Mesendoderm (in vitro differentiated cells): ENCODE data around the gene TSSK2.

Experiments used
- DNase-seq: peaks from one replicate; pipeline ENCODE4 v3.0.0; 2013
- H2AK5ac ChIP-seq: 2 replicates; pipeline ENCODE4 v1.6.1; 2013; ENCODE audit warnings: low read length, inconsistent platforms
- H2BK120ac ChIP-seq: 2 replicates; pipeline ENCODE4 v1.6.1; 2013; ENCODE audit warnings: low read depth, mild to moderate bottlenecking, low read length, moderate library complexity, mixed read lengths
- H2BK15ac ChIP-seq: replicated peaks from 2 replicates; pipeline ENCODE4 v1.6.1; 2013; ENCODE audit warnings: low read depth, mild to moderate bottlenecking, moderate library complexity
- H2BK5ac ChIP-seq: 2 replicates; pipeline ENCODE4 v1.6.1; 2013; ENCODE audit warnings: low read length, inconsistent platforms
- H3K18ac ChIP-seq: 2 replicates; pipeline ENCODE4 v1.6.1; 2013; ENCODE audit warnings: mild to moderate bottlenecking, low read length, mixed read lengths
- H3K23ac ChIP-seq: one replicate; pipeline ENCODE4 v1.6.1; 2013; ENCODE audit warnings: low read length
- H3K27ac ChIP-seq: 2 replicates; pipeline ENCODE4 v1.5.1; 2013; ENCODE audit warnings: low read depth, mild to moderate bottlenecking, inconsistent platforms, low read length, moderate library complexity
- H3K27me3 ChIP-seq: 2 replicates; pipeline ENCODE4 v1.6.1; 2013; ENCODE audit warnings: low read length, control low read depth, mild to moderate bottlenecking, inconsistent platforms; ENCODE audit not compliant: insufficient read depth, poor library complexity
- H3K36me3 ChIP-seq: 2 replicates; pipeline ENCODE4 v1.6.1; 2013; ENCODE audit warnings: low read length, inconsistent platforms; ENCODE audit not compliant: control insufficient read depth, insufficient read depth
- H3K4ac ChIP-seq: one replicate; pipeline ENCODE4 v1.6.1; 2013; ENCODE audit warnings: low read depth, mild to moderate bottlenecking, low read length, moderate library complexity
- H3K4me1 ChIP-seq: 2 replicates; pipeline ENCODE4 v1.6.1; 2013; ENCODE audit warnings: low read depth, low read length, inconsistent platforms; ENCODE audit not compliant: control insufficient read depth
- H3K4me2 ChIP-seq: 2 replicates; pipeline ENCODE4 v1.6.1; 2013; ENCODE audit warnings: low read length
- H3K4me3 ChIP-seq: 2 replicates; pipeline ENCODE4 v1.5.1; 2013; ENCODE audit warnings: mild to moderate bottlenecking, low read length
- H3K56ac ChIP-seq: one replicate; pipeline ENCODE4 v1.6.1; 2013; ENCODE audit warnings: low read length
- H3K79me1 ChIP-seq: 2 replicates; pipeline ENCODE4 v1.6.1; 2013; ENCODE audit warnings: low read length, inconsistent platforms
- H3K79me2 ChIP-seq: 2 replicates; pipeline ENCODE4 v1.6.1; 2013; ENCODE audit warnings: mild to moderate bottlenecking, low read length; ENCODE audit not compliant: control insufficient read depth, insufficient read depth
- H3K9ac ChIP-seq: 2 replicates; pipeline ENCODE4 v1.6.1; 2013; ENCODE audit warnings: low read length, inconsistent platforms
- H4K5ac ChIP-seq: one replicate; pipeline ENCODE4 v1.6.1; 2013; ENCODE audit warnings: low read length
- H4K8ac ChIP-seq: one replicate; pipeline ENCODE4 v1.6.1; 2013; ENCODE audit warnings: low read depth, mild to moderate bottlenecking, control low read depth, low read length, moderate library complexity
- WGBS: extraction: QIAGEN DNeasy Blood & Tissue Kit; methylation state at CpG from one replicate; pipeline ENCODE4 v1.1.7; 2013; ENCODE audit warnings: low lambda C conversion rate, missing lambda C conversion rate; ENCODE audit not compliant: insufficient coverage; ENCODE audit errors: extremely low coverage; 5-methylcytosine and 5-hydroxymethylcytosine counted together

Gene TSSK2

DNA sequence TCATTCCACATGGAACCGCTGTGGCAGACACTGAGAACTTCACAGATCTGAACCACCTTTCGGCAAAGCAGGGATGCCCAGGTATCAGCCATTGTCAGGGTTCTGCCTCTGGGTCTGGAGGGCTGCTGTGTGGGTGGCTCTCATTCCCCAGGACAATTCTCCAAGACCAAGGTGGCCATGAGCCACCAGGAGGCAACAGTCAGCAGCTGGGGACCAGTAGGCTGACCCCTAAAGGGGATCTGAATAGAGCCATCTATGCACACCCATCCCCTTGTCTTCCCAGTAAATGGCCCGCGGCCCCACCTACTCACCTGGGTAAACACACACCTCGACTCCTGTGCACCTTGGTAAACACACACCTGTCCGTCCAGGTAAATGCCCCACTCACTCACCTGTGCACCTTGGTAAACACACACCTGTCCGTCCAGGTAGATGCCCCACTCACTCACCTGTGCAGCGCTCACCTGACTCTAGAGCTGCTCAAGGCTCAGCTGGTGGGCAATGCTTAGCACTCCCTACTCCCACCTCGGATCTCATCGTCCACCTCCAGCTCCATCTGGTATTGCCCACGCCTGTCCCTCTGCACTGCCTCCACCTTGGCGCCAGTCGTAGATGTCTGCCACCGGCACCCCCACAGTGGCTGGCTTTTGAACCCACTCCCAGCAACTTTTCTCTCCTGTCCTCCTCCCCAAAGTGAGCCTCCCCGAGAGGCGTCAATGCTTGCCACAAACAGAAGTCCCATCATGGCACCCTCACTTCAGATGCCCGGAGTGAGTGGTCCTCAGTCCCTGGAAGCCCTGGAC, 37.2 kb downstream of the TSSK2 start:
- no peak overlapping the region for H2BK15ac ChIP-seq
- H2BK120ac ChIP-seq: no peak overlapping the region
- peaks cover 5% of the 10 kb centered on the region for H3K4me1 ChIP-seq
- H2BK5ac ChIP-seq: no peak overlapping the region
- H3K23ac ChIP-seq: no peak overlapping the region
- peaks cover 17% of the 10 kb centered on the region for H3K27me3 ChIP-seq
- no peak overlapping the region for H3K56ac ChIP-seq
- no peak overlapping the region for H3K4ac ChIP-seq
- no CpG with 5 or more reads among the region's 17 CpGs for WGBS
- no peak overlapping the region for H3K4me2 ChIP-seq
- no peaks in the 10 kb centered on the region for H3K36me3 ChIP-seq
- no peak overlapping the region for H2AK5ac ChIP-seq
- H3K27ac ChIP-seq: no peak overlapping the region
- peaks cover 10% of the 10 kb centered on the region for H3K79me1 ChIP-seq
- H3K9ac ChIP-seq: no peak overlapping the region
- H4K5ac ChIP-seq: no peak overlapping the region
- peaks cover 17% of the 10 kb centered on the region for H3K79me2 ChIP-seq
- no peak overlapping the region for H3K18ac ChIP-seq
- DNase-seq: no peak
- H3K4me3 ChIP-seq: no peak overlapping the region
- H4K8ac ChIP-seq: no peak overlapping the region

DNA sequence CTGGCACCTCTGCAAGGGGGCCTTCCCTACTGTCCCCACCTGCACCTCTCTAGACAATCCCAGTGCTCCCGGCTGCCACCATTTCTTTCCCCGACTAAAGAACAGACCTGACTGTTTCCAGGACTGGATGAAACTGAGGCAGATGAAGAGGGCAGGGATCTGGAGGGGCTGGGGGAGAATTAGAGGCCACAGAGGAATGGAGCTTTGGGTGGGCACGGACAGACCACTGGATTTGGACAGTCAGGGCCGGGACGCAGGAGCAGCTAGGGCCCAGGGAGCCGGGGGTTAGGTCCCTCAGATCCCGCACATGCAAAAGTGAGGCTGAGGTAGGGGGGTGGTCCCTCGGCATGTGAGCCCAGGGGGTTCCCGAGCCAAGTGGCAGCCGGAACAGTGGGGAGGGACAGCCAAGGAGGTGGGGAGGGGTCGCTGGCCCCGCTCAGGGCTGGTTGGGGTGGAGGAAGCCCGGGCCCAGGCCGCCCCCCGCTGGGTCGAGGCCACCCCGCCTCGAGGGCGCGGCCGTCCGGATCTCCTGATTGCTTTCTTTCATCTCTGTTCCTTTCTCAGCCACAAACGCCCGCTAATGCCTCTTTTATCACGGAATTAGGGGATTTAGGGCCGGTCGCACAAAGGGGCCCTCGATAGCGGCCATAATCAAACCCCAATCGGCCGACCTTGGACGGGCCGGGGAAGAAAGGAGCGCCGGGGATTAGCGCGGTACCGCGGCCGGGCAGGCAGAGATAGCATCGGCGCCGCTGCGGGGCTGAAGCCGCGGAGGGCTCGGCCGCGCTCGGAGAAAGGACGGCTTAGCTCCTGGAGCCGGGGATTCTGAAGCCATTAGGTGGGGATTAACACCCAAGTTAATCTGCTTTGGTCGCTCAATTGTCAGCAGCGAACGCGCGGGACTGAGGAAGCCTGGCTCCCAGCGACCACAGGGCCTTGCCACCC, 38.2 kb downstream of the TSSK2 start:
- no peak overlapping the region for H3K23ac ChIP-seq
- H3K4me1 ChIP-seq: peaks cover 8% of the 10 kb centered on the region
- DNase-seq: peak; percentile 51
- H3K9ac ChIP-seq: no peak overlapping the region
- peak overlapping the region; percentile 8 for H3K4me2 ChIP-seq
- H3K4ac ChIP-seq: no peak overlapping the region
- H2AK5ac ChIP-seq: no peak overlapping the region
- H3K27ac ChIP-seq: no peak overlapping the region
- H3K27me3 ChIP-seq: peaks cover 17% of the 10 kb centered on the region
- H3K79me2 ChIP-seq: peaks cover 18% of the 10 kb centered on the region
- peak overlapping the region; percentile 65 for H3K56ac ChIP-seq
- no peak overlapping the region for H2BK5ac ChIP-seq
- H3K79me1 ChIP-seq: peaks cover 15% of the 10 kb centered on the region
- H2BK15ac ChIP-seq: no peak overlapping the region
- no peak overlapping the region for H4K5ac ChIP-seq
- no CpG with 5 or more reads among the region's 58 CpGs for WGBS
- H3K4me3 ChIP-seq: no peak overlapping the region
- H4K8ac ChIP-seq: no peak overlapping the region
- no peak overlapping the region for H3K18ac ChIP-seq
- H3K36me3 ChIP-seq: no peaks in the 10 kb centered on the region
- no peak overlapping the region for H2BK120ac ChIP-seq

DNA sequence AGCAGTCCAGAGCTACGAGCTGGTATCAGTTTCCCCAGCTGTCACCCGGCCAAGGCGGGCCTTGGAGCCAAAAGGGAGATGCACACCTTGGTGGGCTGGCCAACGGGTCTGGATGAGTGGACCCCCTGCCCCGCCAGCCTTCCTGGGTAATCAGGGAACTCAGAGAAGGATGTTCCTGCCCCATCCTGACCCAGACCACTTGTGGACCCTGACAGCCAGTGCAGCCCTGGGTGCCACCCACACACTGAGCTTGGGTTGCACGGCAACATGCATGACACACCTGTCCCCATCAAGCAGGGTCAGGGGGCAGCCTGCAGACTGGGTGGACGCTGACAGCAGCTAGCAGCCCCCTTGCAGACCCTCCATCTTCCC, 38.8 kb downstream of the TSSK2 start:
- Histone ChIP-seq H3K4me2 (no peak overlapping the region), H3K4me3 (no peak overlapping the region), H3K4ac (no peak overlapping the region), H2AK5ac (no peak overlapping the region), H3K9ac (no peak overlapping the region), H2BK5ac (no peak overlapping the region), H4K5ac (no peak overlapping the region), H3K56ac (no peak overlapping the region), H3K27ac (no peak overlapping the region), H3K27me3 (peaks cover 17% of the 10 kb centered on the region), H2BK120ac (no peak overlapping the region), H3K18ac (no peak overlapping the region), H3K23ac (no peak overlapping the region), H3K4me1 (peaks cover 10% of the 10 kb centered on the region), H3K79me2 (peaks cover 18% of the 10 kb centered on the region), H3K79me1 (peaks cover 19% of the 10 kb centered on the region), H2BK15ac (no peak overlapping the region), H4K8ac (no peak overlapping the region), H3K36me3 (no peaks in the 10 kb centered on the region)
- DNase-seq: no peak
- no CpG with 5 or more reads among the region's 7 CpGs for WGBS

DNA sequence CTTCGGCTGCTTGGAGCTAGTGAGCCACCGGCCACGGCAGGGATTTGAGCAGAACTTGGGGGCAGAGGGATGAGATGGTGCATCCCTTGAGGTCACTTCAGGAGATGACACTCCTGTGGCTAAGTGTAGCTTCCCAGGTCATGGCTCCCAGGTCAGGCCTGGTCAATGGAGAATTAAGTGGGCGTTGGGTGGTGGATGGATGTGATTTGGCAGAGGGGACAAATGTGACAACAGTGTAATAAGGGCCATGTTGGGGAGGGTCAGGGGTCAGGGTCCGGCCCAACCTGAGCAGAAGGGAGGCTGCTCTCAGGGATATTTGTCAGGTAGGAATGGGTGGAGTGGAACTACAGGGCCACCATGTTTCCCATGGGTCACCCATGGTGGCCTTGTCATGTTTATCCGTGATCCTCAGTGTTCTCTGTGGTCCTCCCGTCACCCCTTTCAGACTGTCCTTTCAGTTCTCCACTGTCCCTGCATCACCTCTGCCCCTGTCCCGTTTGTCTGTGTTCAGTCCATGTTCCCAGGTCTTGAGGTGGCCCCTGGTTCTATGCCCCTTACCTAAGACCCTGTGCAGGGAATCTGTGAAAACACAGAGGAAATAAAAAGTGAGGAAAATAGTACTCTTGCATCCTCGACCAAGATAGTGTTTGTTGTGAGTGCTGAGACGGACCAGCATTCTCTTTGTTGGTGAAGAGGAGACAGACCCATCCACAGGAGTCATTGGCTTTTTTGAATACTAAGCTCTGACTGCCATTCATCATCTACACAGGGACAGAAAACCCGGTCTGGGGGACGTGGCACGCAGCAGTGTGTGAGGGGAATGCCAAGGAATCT, 41.3 kb downstream of the TSSK2 start:
- Histone ChIP-seq H3K4ac (peak overlapping the region; percentile 49), H4K5ac (no peak overlapping the region), H3K18ac (no peak overlapping the region), H3K27ac (no peak overlapping the region), H2BK5ac (peak overlapping the region; percentile 35), H3K27me3 (peaks cover 14% of the 10 kb centered on the region), H3K79me1 (peaks cover 33% of the 10 kb centered on the region), H3K4me3 (peak overlapping the region; percentile 66), H3K23ac (no peak overlapping the region), H3K56ac (peak overlapping the region; percentile 97), H3K36me3 (peaks cover 3% of the 10 kb centered on the region), H3K9ac (peak overlapping the region; percentile 99), H3K4me2 (peak overlapping the region; percentile 88), H2AK5ac (peak overlapping the region; percentile 94), H4K8ac (no peak overlapping the region), H3K79me2 (peaks cover 24% of the 10 kb centered on the region), H2BK120ac (no peak overlapping the region), H2BK15ac (no peak overlapping the region), H3K4me1 (peaks cover 13% of the 10 kb centered on the region)
- no peak for DNase-seq
- no CpG with 5 or more reads among the region's 13 CpGs for WGBS

DNA sequence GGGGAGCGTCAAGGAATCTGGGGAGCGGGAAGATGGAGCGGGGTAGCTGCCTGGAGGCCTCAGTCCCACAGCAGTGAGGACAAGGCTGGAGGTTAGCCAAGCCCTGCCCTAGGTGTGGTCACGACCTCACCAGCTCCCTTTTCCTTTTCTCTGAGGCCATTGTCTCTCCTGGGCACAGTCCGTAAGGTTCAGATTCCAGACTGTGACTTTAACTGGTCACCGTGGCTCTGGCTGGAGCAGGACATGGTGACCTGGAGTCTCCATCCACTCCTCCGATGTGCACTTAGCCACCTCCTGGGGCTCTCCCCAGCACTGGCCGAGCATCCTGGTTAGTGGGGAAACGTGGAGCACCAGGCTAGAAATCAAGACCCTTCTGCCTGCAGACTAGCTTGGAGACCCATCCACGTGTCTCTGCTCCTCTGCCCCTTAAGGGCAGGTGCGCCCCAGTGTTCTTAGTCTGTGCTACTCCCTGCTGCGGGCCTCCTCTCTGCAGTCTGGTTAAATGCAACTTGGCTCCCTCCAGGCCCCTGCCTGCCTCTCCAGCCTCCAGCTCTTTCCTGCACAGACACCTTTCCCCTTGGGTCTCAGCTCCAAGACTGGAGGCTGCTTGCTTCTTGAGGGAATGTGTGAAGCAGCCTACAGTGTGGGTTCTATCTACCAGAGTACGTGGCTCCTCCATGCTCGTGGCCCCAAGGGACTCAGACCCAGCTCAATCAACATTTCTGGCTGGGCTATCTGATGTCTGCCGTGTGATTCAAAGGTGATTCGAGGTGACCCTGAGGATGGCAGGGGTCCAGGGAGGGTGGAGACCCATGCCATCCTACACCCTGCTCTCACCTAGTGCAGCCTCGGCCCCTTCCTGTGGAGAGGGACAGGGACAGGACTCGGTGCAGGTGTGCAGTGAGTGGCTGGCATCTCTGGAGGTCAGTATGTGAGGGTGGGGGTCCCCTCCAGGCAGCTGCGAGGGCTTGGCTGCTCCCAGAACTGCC, 42.2 kb downstream of the TSSK2 start:
- WGBS: no CpG with 5 or more reads among the region's 19 CpGs

More for the DNA sequence above, 42.2 kb downstream of the TSSK2 start:
- H2BK5ac ChIP-seq: no peak overlapping the region
- peaks cover 28% of the 10 kb centered on the region for H3K79me2 ChIP-seq
- no peak overlapping the region for H2BK120ac ChIP-seq
- no peak overlapping the region for H3K4me2 ChIP-seq
- H3K79me1 ChIP-seq: peaks cover 35% of the 10 kb centered on the region
- H3K36me3 ChIP-seq: peaks cover 3% of the 10 kb centered on the region
- DNase-seq: no peak
- no peak overlapping the region for H3K4me3 ChIP-seq
- H3K56ac ChIP-seq: no peak overlapping the region
- no peak overlapping the region for H4K5ac ChIP-seq
- no peak overlapping the region for H3K4ac ChIP-seq
- H3K27me3 ChIP-seq: peaks cover 13% of the 10 kb centered on the region
- peaks cover 13% of the 10 kb centered on the region for H3K4me1 ChIP-seq
- no peak overlapping the region for H2AK5ac ChIP-seq
- H3K23ac ChIP-seq: no peak overlapping the region
- H3K18ac ChIP-seq: no peak overlapping the region
- H2BK15ac ChIP-seq: no peak overlapping the region
- no peak overlapping the region for H4K8ac ChIP-seq
- peak overlapping the region; percentile 99 for H3K9ac ChIP-seq
- H3K27ac ChIP-seq: no peak overlapping the region
